ENCODE results near the gene ALDOB. TPM values are rescaled to one million over a fixed set of nuclear protein-coding genes. Genes with fewer than 3 reads are reported as not detected.

ALDOB gene
- total RNA-seq, 1 donor from 2014 or later: not detected

DNA sequence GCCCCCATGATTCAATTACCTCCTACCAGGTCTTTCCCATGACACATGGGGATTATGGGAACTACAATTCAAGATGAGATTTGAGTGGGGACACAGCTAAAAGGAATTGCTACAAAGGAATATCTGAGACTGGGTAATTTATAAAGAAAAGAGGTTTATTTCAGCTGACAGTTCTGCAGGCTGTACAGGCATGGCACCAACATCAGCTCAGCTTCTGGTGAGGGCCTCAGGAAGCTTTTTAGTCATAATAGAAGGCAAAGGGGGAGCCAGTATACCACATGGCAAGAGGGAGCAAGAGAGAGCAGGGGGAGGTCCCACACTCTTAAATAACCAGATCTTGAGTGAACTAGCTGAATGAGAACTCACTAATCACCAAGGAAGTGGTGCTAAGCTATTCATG is 11.2 kb upstream of the ALDOB start:
- H3K4me3 ChIP-seq: no peak overlapping the region
- H3K27ac ChIP-seq: no peak overlapping the region
- no peaks in the 10 kb centered on the region for H3K27me3 ChIP-seq
- no peaks in the 10 kb centered on the region for H3K4me1 ChIP-seq
- no peak for DNase-seq (ENCODE audit: extremely low spot score in 2 of 2)
- TF ChIP-seq, protein P1, sequence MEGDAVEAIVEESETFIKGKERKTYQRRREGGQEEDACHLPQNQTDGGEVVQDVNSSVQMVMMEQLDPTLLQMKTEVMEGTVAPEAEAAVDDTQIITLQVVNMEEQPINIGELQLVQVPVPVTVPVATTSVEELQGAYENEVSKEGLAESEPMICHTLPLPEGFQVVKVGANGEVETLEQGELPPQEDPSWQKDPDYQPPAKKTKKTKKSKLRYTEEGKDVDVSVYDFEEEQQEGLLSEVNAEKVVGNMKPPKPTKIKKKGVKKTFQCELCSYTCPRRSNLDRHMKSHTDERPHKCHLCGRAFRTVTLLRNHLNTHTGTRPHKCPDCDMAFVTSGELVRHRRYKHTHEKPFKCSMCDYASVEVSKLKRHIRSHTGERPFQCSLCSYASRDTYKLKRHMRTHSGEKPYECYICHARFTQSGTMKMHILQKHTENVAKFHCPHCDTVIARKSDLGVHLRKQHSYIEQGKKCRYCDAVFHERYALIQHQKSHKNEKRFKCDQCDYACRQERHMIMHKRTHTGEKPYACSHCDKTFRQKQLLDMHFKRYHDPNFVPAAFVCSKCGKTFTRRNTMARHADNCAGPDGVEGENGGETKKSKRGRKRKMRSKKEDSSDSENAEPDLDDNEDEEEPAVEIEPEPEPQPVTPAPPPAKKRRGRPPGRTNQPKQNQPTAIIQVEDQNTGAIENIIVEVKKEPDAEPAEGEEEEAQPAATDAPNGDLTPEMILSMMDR (IDR thresholded peaks at IDR 0.05): no peak
- TF ChIP-seq POLR2AphosphoS5 (IDR thresholded peaks at IDR 0.05; ENCODE audit: insufficient read depth in 1 of 2, low read depth in 1 of 2): no peak
- H3K36me3 ChIP-seq: no peaks in the 10 kb centered on the region
- no peaks in the 10 kb centered on the region for H3K9me3 ChIP-seq
- intact Hi-C loops (cut with DNase I): no loop called here

- Histone ChIP-seq H3K9me3 (no peaks in the 10 kb centered on the region), H3K27me3 (no peaks in the 10 kb centered on the region), H3K4me1 (no peaks in the 10 kb centered on the region), H3K4me3 (no peak overlapping the region), H3K36me3 (no peaks in the 10 kb centered on the region), H3K27ac (no peak overlapping the region)
- no peak for DNase-seq (ENCODE audit: extremely low spot score in 2 of 2)
- intact Hi-C loops (cut with DNase I): no loop called here
- TF ChIP-seq POLR2A (IDR thresholded peaks at IDR 0.05) (no peak), POLR2AphosphoS5 (IDR thresholded peaks at IDR 0.05; ENCODE audit: insufficient read depth in 1 of 2, low read depth in 1 of 2) (no peak)
- TF ChIP-seq, protein P1 (IDR thresholded peaks at IDR 0.05): no peak
Observed at GRCh38 chr9:101445353-101446029, 9.9 kb upstream of the ALDOB start.

DNA sequence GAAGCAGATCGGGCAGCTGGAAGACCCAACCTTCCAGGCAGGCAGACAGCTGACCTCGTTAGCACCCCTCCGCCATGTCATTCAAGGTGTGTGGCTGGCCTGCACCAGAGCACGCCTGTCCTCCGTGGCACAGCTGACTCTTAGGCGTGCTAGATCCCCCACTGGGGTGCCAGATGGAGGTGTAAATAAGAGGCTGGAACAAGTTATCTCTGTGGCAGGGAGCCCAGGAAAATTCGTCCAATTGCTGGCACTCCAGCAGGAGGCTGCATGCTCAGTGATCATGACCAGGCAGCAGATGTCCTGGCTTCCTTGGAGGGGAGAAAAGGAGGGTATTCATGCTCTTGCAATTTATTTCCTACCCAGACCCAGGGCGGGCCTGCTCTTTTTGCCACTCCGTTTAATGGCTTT is 7.8 kb upstream of the ALDOB start:
- H3K4me3 ChIP-seq: no peak overlapping the region
- TF ChIP-seq, protein P1 (IDR thresholded peaks at IDR 0.05): no peak
- TF ChIP-seq POLR2A (IDR thresholded peaks at IDR 0.05) (no peak), POLR2AphosphoS5 (IDR thresholded peaks at IDR 0.05; ENCODE audit: insufficient read depth in 1 of 2, low read depth in 1 of 2) (no peak)
- H3K4me1 ChIP-seq: no peaks in the 10 kb centered on the region
- H3K27ac ChIP-seq: no peak overlapping the region
- no peak for DNase-seq (ENCODE audit: extremely low spot score in 2 of 2)
- H3K36me3 ChIP-seq: no peaks in the 10 kb centered on the region
- H3K9me3 ChIP-seq: no peaks in the 10 kb centered on the region
- no peaks in the 10 kb centered on the region for H3K27me3 ChIP-seq
- intact Hi-C loops (cut with DNase I): no loop called here

- no peaks in the 10 kb centered on the region for H3K4me1 ChIP-seq
- H3K36me3 ChIP-seq: no peaks in the 10 kb centered on the region
- H3K27me3 ChIP-seq: no peaks in the 10 kb centered on the region
- TF ChIP-seq, protein P1 (IDR thresholded peaks at IDR 0.05): no peak
- TF ChIP-seq POLR2AphosphoS5 (IDR thresholded peaks at IDR 0.05; ENCODE audit: insufficient read depth in 1 of 2, low read depth in 1 of 2): no peak
- no peak for TF ChIP-seq POLR2A (IDR thresholded peaks at IDR 0.05)
- intact Hi-C loops (cut with DNase I): no loop called here
- no peaks in the 10 kb centered on the region for H3K9me3 ChIP-seq
- H3K4me3 ChIP-seq: no peak overlapping the region
- H3K27ac ChIP-seq: no peak overlapping the region
- DNase-seq (ENCODE audit: extremely low spot score in 2 of 2): no peak
Observed at GRCh38 chr9:101442736-101443135, 7.2 kb upstream of the ALDOB start.

GRCh38 chr9:101442318-101442717 is 6.7 kb upstream of the ALDOB start:
- Histone ChIP-seq H3K4me1 (no peaks in the 10 kb centered on the region), H3K9me3 (no peaks in the 10 kb centered on the region), H3K27me3 (no peaks in the 10 kb centered on the region), H3K36me3 (no peaks in the 10 kb centered on the region), H3K27ac (no peak overlapping the region), H3K4me3 (no peak overlapping the region)
- TF ChIP-seq POLR2A (IDR thresholded peaks at IDR 0.05) (no peak), POLR2AphosphoS5 (IDR thresholded peaks at IDR 0.05; ENCODE audit: insufficient read depth in 1 of 2, low read depth in 1 of 2) (no peak)
- TF ChIP-seq, protein P1 (IDR thresholded peaks at IDR 0.05): no peak
- no peak for DNase-seq (ENCODE audit: extremely low spot score in 2 of 2)
- intact Hi-C loops (cut with DNase I): no loop called here
